Measurements from ENCODE around the gene RNF220.

RNF220 gene

GRCh38 chr1:44407430-44408211 lies 2.6 kb downstream of the RNF220 start:
- no peak for DNase-seq

DNA sequence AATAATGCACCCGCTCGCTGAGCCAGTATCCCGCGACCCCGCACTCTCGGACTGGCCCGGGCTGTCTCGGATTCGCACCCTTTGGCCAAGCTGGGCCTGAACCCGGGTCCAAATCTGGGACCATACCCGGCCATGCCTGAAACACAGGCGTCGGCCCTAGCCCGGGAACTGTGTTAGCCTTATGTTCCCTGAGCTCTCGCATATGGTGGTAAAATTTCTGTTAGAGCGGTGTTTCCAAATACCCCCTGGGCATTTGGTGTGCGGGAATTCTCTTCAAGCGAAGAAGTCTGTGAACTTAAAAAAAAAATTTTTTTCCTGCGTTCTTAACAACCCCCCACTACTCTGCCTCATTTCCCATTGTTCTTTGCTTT lies 3.1 kb downstream of the RNF220 start:
- DNase-seq, result no peak

GRCh38 chr1:44408632-44409602 lies 3.9 kb downstream of the RNF220 start:
- no peak for DNase-seq

DNA sequence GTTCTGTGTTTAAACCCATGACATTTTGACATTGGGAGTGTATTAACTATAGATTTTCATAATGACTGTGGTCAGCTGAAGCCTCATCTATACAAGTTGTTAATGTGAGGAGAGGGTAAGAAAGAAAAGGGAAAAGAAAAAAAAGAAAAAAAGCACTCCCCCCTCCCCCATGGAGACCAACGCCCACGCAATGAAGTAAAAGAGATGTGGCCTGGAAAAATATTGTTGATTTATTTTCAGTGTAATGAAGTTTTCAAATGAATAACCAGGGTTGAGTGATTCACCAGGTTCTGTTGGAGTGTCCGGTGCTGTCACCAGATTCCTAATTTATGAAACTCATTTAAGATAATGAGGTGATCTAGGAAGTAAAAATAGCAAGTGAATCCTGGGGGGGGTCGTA lies 4.7 kb downstream of the RNF220 start:
- DNase-seq, result no peak

- no peak for DNase-seq
These were observed 6.8 kb downstream of the RNF220 start for GRCh38 chr1:44411861-44412260.

- no peak for DNase-seq
These were observed 7.5 kb downstream of the RNF220 start for GRCh38 chr1:44412601-44413000.

DNA sequence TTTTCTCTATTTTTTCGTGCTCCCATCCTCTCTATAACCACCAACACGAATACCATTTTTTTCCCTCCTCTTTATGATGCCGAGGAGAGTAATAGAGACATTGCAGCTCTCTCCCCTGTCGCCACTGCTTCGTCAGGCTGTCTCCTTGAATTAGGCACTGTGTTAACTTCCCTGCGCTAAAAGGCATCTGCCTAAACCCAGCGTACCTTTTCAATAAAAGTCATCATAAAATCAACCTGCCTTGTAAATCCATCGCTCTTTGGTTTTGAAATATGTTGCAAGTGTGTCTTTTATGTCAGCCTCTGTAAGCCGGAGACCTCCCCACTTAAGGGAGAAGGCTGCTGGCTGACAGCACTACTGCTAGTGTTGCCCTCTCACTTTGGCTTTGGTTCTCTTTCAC lies 8.7 kb downstream of the RNF220 start:
- DNase-seq, result no peak

GRCh38 chr1:44415013-44415412 lies 10.0 kb downstream of the RNF220 start:
- DNase-seq, result no peak

DNA sequence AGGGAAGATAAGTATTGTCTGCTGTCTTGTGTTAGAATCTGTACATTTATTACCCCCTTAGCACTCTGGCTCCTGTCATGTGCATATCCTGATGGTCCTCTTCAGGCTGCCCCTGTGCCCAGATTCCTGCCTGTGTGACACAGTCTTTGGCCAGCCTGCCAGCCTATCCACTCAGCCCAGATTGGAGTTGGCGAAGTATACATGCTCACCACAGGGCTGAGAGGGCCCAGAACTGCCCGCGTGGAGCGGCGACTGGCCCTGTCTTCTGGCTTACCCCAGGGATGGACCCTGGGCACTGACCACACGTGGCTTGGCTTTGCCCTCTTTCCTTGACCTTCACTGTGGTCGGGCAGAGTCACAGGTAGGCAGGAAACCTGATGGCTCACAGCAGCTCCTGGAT lies 11.4 kb downstream of the RNF220 start:
- no peak for DNase-seq

DNA sequence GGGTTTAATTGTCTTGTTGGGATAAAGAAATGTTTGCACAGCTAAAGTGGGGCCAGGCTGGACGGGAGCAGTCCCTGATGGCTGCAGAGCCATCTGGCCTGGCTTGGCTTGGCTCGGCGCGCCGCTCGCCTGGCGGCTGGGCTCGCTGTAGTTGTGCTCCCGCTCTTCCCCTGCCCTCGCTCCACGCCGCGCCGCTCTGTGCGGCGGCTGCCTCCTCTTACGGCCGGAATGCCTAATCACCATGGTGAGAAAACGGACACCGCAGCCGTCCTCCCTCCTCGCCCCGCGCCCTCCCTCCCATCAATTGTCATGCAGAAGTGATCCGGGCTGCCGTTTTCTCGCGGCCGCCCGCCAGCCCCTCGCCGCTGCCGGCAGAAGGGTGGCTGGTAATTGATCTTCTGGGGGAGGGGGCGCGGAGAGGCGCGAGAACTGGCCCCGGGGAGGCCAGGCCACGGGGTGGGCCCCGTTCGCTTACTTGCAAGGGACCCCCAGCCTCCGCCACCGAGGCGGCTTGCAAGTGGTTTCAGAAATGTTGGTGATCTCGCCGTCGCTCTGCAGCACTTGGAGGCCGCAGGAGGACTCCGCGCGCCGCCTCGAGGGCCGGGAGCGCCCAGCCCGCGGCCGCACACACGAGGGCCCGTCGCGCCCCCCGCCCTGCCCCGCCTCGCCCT lies 12.4 kb downstream of the RNF220 start:
- DNase-seq, result no peak

DNA sequence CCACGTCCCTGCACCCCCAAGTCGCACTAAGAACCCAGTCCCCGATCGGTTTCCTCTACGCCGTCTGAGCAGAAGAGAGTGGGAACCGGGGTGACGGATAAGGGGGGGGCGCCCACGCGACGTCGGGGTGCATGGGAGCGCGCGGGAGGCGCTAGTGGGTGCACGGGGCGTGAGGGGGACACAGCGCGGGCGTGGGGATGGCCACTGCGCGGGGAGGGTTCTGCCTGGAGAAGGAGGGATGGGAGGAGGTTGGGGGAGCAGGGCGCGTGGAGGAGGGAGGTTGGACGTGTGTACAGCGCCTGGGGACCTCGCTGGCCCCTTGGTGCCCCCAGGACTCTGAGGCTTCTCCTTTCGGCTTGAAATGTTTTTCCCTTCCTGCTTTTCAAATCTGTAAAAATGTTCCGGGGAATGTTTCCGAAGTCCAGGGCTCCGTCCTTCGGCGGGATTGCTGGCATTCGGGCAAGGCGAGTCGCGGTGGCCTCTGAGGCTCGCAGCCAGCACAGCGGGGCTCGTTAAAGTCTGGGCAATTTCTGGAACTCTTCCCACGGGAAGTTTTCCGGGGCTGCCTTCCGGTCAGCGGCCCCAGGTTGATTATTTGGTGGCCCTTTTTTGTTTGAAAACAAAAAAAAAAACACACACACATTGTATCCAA lies 13.1 kb downstream of the RNF220 start:
- no peak for DNase-seq

DNA sequence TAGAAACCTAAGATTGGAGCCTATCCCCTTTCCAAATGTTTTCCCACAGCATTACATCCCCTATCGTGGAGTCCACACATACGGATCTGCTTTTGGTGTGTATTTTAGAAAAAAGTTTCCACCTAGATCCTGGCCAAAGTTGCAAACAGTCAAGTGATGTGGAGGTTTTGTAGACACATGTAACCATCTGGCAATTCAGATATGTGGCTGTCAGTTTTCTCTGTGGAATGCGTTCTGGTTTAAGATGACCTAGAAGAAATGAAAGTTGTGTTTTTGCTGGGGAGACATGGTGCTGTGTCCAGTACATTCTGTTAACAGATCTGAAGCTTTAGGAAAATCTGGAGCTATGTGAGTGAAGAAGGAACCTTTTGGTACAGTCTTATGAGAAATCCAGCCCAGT lies 14.8 kb downstream of the RNF220 start:
- no peak for DNase-seq

- no peak for DNase-seq
These were observed 15.5 kb downstream of the RNF220 start for GRCh38 chr1:44420535-44420934.

DNA sequence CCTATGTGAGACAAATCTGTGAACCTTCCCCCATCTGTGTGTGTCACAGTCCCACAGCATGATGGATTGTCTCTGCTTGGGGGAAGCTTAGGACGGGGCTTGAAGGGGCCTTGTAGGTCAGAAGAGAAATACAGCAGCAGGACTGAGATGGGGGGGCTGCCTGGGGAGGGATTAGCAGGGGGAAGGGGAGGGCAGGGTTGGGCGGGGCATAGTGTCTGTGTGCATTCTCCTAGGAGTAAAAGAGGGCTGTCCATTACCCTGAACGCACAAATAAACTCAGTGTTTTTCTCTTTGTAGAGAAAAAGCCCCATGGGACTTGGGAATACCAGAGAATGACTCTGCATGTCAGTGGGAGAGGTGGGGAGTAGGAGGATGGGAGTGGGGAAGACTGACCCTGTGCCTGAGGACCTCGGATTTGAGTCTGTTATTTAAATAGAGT lies 16.4 kb downstream of the RNF220 start:
- no peak for DNase-seq

DNA sequence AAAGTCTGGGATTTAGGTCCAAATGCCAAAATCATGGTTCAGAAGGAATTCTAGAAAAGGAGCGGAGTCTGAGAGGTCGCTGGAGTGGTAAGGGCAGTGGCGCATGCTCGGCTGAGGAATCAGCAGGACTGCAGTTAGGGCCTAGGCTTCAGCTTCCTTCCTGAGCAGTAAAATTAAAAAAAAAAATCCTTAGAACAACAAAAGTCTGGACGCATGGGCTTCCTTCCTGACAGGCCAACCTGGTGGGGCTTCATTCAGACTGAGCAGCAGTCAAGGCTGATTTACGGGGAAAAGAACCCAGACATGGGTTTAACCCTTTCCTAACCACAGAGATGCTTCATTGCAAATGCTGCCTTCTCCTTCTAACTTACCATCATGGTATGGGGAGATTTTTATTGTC lies 17.1 kb downstream of the RNF220 start:
- no peak for DNase-seq

DNA sequence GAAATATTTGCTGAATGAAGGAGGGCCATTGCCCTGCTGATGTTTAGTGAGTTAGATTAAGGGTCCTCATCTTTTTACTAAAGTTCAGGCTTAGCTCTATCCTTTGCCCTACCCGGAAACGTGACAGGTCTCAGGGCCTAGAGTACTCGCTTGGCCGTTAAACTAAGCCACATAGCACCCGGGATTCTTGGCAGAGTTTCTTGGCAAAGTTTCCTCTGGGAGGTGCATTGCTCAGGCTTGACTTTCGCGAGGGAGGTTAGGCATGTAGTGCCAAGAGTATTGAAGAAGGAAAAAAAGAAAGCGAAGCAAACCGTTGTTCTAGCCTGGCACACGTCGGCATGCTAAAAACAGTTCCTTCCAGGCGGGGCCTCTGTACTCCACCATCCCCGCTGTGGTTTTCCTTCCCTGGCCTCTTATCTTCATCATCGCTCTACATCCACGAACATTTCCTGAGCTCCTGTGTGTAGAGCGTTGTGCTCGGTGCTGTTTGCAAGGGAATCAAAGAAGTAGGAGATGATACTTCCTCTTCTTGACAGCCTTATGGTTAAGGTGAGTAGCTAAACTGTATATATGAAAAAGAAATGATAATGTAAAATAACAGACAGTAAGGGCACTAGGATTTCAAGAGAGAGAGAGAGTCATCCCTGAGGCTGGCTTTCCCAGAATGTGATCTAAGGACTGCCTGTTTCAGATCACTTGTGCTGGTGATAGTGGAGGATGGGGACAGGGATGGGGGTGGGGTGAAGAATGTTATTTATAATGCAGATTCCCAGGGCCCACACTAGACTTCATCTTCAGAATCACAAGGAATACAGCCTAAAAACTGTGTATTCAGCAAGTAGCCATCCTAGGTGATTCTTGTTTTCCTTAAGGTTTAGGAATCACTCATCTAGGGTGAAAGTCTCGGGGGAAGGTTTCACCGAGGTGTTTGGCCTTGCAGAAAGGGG lies 18.8 kb downstream of the RNF220 start:
- no peak for DNase-seq

DNA sequence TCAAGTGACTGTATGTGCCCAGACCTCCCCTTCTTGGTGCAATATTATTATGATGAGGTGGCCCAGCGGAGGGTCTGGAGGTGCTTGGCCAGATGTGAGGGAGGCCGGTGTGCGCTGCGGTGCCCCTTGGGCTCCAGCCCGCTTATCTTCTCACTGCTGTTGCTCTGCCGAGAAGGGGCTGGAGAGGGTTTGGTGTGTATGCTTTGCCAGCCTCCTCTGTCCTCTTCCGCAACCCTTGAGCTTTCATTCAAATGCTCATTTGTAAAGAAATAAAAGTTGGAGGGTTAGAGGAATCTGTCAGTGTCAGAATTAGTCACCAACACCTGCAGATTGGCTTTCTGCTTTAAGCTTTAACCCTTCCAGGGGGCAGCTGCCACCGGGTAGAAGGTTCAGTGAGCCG lies 19.7 kb downstream of the RNF220 start:
- no peak for DNase-seq

DNA sequence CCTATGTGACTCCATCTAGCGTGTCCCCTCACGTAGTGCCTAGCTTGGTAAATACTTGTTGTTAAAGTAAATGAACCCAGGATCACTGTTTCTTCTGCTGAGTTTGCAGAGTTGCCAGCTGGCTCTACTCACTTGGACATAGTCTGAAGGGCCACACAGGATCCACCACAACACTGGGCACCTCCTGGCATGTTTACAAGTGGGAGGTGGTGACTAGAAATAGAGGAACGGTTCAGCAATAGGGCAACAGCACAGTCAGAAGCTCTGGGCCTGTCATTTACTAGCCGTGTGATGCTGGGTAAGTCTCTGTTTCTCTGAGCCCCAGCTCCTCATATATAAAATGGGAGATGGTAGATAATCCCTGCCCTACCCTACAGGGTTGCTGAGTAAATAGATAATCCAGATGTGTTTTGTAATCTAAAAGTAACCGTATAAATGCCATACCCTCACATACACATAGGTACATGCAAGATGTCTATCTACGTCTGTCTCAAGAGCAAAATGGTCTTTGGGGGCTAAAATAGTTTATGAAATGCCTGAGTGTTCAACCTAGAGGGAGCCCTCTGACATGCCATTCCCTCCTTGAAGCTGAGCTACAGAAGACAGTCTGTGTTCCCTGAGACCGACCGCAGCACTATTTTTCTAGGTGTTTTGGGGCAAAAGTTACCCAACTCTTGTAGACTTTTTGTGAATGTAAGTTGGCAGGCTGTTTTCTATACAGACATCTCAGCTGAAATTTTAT lies 20.5 kb downstream of the RNF220 start:
- DNase-seq, result no peak

DNA sequence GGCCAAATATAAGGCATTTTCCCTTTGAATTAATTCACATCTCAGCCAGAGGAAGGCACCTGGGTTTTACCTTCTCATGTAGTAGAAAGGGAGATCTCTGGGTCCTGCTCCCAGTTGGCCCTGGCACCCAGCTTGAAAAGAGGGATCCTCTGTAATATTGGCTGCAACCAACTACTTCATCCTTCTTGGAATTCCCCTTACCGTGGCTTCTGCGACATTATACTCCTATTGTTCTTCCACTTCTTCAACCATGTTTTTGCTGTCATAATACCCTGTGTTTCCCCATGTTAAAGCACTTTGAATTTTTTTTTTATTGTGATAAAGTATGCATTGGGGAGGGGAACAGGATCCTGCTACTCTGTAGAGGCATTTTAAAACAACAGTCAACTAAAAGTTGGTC lies 26.8 kb downstream of the RNF220 start:
- no peak for DNase-seq

GRCh38 chr1:44433209-44433608 lies 28.2 kb downstream of the RNF220 start:
- no peak for DNase-seq
